T-helper 1 cell treated with Interleukin-12 subunit alpha and Interleukin-12 subunit beta and Interleukin-4 antibody, amounts not matched to agents 30 ng/mL and 1 ng/mL, for 36 hours (primary cell): ENCODE results near the gene POLA1. TPM values are rescaled to one million over a fixed set of nuclear protein-coding genes. Genes with fewer than 3 reads are reported as not detected.
"Not testable (repeated sequence)": the region's sequence is repeated elsewhere in the genome, so short reads cannot be mapped to it uniquely, and the experiment has no call there.

Experiments used
- intact Hi-C: fragments of 100-400 bp; cut with micrococcal nuclease; formaldehyde crosslinking; loops from one replicate; pipeline ENCODE4 v1.15.1; 2024
- total RNA-seq: library from RNA; stranded (reverse); gene quantifications from 2 replicates; pipeline ENCODE4 v1.2.3, GENCODE V29; 2022

Gene POLA1
- total RNA-seq, 1 donor from 2014 or later, result 28.2 TPM

DNA sequence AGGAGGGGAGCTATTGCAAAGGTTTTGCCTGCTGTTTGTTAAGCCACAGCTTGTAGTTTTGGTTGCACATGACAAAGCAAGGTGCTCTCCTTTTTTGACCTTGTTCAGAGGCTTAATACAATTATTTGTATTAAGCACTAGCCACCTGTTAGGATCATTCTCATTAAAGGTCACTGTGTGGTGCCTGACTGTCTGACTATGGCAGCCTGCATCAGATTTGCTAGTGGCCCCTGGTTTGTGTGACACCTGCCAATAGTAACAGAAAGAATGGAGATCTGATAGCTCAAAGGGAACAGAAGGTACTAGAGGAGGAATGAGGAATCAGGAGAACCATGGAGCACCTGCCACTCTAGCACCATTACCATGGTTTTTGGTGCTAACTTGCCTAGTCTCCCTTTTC, 102.5 kb downstream of the POLA1 start:
- intact Hi-C loops, result no loop called here

- intact Hi-C loops, result no loop called here
Measured at GRCh38 chrX:24799078-24799477, 105.4 kb downstream of the POLA1 start.

DNA sequence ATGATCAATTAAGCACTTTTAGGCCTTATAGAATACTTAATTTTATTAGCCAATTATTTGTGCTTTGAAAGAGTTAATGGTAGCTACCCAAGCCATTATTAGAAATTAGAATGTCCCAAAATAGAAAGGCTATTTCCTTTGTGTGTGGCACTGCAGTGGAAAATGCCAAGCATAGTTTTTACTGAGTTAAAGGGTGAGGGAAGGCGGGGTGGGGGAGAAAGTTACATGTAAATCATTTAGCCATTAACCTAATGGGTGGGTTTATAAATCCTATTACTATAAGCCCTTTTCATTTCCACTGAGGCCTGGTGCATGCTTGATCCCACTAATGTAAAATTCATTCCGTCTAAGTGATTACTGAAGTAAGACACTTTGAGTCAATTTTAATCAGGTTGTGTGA, 105.8 kb downstream of the POLA1 start:
- intact Hi-C loops, result no loop called here

DNA sequence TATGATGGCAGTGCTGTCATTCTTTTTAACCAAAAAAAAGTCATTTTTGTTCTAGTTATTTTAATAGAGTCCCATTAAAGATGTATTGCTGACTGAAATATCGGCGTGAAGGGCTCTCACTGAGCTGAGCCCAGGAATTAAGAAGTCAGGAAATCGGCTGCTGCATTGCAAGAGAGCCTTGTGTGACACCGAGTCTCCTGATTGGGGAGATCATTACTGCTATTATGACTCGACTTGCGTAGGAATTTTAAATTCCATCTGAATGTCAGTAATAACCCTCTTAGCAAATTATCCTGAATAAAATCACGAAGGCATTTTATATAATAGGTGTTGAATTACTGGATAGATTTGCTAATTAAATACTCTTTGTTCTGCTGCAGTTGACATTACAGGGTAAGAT, 111.5 kb downstream of the POLA1 start:
- intact Hi-C loops, result no loop called here

DNA sequence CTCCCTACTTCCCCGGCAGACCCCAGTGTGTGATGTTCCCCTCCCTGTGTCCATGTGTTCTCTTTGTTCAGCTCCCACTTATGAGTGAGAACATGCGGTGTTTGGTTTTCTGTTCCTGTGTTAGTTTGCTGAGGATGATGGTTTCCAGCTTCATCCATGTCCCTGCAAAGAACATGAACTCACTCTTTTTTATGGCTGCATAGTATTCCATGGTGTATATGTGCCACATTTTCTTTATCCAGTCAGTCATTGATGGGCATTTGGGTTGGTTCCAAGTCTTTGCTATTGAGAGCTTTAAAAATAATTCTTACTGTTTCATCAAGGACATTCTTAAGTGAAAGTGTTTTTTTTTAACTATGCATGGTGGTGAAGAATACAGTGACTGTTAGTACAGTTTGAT, 126.1 kb downstream of the POLA1 start:
- intact Hi-C loops, result not testable (repeated sequence)

- intact Hi-C loops, result no loop called here
Measured at GRCh38 chrX:24828147-24828546, 134.4 kb downstream of the POLA1 start.

DNA sequence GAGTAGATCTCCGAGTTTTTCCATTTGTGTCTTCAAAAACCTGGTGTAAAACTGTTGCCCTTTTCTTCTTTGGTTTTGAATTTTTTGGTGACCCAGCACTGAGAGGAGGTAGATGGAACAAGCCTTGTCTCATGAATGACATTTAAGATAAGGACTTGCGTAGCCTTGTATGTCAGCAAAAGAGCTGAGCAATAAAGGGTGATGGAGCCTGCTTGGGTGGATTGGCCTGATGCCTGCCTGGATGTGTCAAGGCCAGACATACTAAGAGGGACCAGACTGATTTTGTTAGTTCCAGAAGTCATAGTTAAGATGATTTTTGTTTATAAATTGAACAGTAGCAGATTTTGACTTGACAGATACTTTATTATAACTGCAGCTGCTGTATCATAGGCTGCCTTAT, 134.9 kb downstream of the POLA1 start:
- intact Hi-C loops, result no loop called here

- intact Hi-C loops, result no loop called here
Measured at GRCh38 chrX:24833695-24834094, 140.0 kb downstream of the POLA1 start.

- intact Hi-C loops, result loop anchor here (1.0 kb wide), 2 partner anchors 183 to 306 kb away; no protein-coding TSS in a partner anchor
Measured at GRCh38 chrX:24837966-24838365, 144.2 kb downstream of the POLA1 start.

DNA sequence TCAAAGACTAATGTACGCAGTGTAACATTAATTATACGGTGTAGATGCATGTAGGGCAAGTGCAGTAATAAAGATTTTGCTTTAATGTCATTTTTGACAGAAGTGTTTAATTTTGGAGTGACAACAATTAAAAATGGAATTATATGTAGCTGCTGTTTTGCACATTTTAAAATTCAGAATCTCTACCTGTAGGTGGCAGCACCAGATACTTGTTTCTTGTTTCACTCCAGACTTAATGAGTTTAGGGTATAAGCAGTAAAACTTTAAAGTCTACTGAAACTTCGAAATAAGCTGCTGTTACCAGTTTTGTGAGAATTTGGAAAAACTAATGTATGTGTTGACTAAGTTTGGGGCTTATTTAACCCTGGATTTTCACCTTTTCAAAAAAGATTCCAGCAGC, 144.9 kb downstream of the POLA1 start:
- intact Hi-C loops, result loop anchor here (1.0 kb wide), 2 partner anchors 183 to 306 kb away; no protein-coding TSS in a partner anchor

DNA sequence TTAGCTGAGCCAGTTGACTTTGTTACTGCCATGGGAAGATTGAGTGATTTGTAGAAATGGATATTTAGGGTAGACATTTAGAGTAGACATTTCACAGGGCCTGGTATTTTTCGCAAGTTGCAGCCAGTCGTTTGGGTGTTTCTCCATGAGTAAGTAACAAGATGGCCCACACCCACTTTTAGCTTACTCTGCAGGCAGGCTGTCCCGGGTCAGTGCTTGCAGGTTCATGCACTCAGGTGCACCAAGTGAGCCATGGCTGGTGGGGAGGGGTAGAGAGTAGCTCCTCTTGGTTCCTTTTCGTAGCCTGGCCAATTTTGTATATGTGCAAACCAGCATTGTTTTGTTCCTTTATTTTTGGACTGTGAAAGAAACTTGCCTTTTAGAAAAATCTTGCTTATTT, 145.6 kb downstream of the POLA1 start:
- intact Hi-C loops, result no loop called here

DNA sequence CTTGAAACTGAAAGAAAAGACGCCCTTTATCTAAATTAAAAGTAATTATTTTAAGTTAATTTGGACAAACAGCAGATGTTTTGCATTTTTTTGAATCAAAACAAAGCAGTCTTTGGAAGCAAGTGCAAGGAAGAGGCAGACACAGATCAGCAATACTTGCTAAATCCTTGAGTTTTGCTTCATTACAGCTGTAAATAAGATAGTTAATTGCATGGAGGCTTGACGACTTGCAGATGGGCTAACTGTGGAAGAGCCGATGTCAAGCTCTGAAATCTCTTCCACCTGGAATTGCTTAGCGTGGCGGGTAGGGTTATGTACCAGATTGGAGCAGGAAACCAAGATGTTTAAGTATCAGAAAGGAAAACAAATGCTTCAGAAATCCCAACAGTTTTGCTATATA, 148.8 kb downstream of the POLA1 start:
- intact Hi-C loops, result no loop called here

- intact Hi-C loops, result no loop called here
Measured at GRCh38 chrX:24846550-24847150, 152.9 kb downstream of the POLA1 start.

DNA sequence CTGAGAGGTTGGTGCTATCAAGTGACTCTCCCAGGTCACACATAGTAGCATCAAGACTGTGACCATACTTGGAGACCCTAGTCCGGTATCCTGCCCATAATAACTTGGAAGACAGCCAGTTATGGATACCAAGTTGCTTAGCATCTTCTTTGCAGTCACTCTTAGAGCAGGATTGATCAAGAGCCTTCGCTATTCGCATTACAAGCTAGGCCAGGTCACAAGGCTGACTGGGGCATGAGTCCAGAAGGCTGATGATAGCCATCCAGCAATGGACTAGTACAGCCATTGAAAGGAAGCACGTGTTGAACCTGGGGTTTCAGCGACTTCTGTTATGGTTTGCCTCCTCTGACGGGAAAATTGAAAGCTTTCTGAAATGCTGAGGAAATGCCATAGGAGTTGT, 157.6 kb downstream of the POLA1 start:
- intact Hi-C loops, result no loop called here

DNA sequence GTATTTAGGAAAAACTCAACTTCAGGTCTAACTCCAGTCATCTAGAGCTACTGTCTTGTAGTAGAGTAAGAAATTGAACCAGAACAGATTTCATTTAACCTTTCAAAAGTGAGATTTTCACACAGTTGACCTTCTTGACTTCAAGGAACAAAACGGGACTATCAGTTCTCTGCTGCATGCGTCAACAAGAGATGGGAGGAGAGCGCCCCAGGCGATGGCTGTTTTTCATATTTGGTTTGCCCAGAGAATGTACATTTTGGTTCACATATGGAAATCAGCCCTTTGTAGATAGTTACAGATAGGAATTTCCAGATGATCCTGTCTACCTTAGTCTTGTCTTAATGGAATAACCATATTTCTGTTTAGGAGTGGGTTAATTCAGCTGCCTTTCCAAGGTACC, 158.1 kb downstream of the POLA1 start:
- intact Hi-C loops, result no loop called here

DNA sequence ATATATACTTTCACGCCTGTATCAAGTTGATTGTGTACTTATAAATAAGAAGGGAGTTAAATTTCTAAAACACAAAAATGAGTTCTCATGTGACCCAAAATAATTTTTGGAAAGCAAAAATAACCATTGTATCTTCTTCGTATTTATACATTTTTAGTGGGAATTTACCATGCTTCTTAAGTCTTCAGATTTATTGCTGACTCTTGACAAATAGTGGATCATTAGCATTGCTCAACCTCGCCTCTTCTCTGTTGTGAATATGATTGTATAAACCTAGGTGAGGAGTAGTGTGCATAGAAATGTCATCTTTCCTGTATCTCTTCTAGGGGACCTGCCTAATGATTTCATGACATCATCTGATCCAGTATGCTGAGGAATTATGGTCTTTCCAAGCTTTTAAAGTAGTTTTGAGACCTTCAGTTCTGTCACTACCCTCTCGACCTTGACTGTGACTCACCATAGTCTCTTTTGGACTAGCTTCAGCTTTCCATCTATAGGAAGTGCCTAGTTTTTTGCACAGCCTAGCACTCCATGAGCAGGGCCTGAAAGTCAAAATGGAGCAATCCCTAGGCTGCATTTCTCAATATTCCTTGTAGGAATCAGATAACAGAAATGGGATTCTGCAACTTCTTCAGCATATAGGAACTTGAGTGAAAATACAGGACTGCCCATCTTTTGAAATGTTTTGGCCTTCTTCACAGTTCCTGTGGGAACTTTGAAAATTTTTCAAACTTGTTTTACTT, 164.5 kb downstream of the POLA1 start:
- intact Hi-C loops, result no loop called here

DNA sequence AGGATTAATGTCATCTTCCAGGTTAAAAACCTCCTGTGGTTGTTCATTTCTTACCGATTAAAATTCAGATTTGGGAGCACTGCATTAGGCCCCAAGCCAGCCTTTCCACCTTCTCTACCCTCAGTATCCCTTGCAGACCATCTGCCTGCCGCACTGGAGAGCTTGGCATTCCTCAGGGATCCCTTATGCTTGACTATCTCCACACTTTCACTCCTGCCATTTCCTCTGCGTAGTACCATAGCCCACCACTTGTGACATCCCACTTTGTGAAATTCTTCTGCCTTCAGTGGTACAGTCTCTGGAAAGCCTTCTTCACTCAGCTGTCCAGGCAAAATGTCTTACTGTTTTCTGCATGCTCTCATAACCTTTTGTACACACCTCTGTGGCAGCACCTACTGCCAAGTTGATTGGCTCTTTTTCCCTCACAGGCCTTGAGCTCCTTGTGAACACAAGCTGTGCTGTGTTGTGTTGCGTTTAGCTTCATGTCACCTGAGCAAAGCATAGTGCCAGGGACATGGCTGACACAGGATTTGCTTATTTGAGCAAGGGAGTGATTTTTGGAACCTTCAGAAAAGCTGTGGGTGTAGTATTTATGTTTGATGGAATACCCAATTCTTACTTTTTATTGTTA, 165.6 kb downstream of the POLA1 start:
- intact Hi-C loops, result no loop called here

DNA sequence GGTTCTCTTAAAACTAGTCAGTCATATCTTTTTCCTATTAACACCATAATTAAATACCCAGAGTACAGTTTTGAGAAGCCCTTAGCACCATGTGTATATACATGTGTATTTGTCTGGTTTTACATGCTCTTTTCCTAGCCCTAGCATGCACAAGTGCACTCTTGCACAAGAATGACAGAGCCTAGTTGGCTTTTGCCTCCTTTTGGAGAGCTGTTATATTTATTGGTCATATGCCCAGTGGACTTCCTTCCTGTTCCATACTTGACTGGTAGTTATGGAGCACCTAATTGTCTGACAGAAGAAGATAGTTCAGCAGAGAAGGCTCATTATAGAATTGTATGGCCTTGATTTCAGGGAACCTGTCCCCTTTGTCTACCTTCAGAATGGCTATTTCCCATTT, 166.4 kb downstream of the POLA1 start:
- intact Hi-C loops, result no loop called here

DNA sequence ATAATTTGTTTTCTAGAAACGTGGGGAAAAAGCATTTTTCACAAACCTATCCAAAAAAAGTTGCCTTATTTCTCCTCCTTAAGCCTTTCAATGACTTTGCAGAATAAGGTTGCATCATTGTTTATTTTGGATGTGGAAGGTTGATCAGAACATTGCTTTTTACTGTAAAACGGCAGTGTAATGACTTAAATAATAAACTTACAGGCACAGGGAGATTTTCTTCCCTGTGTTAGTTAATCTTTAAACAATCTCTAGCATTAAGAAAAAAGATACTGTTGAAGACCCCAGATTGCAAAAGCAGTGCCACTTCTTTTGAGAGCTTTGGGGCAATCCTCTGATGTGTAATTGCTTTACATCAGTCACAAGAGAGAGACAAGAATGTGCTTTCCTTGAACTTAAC, 168.6 kb downstream of the POLA1 start:
- intact Hi-C loops, result no loop called here

DNA sequence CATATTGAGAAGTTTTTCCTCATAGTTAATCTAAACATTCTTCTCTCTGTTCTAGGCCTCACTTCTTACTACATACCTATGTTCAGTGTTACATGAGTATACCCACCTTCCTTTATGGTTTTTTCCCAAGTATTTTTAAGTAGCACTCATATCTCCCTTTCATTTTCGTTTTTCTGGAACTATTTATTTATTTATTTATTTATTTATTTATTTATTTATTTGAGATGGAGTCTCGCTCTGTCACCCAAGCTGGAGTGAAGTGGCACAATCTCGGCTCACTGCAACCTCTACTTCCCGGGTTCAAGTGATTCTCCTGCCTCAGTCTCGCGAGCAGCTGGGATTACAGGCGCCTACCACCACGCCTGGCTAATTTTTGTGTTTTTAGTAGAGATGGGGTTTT, 170.1 kb downstream of the POLA1 start:
- intact Hi-C loops, result not testable (repeated sequence)

GRCh38 chrX:24870143-24870542, 176.4 kb downstream of the POLA1 start:
- intact Hi-C loops, result no loop called here

DNA sequence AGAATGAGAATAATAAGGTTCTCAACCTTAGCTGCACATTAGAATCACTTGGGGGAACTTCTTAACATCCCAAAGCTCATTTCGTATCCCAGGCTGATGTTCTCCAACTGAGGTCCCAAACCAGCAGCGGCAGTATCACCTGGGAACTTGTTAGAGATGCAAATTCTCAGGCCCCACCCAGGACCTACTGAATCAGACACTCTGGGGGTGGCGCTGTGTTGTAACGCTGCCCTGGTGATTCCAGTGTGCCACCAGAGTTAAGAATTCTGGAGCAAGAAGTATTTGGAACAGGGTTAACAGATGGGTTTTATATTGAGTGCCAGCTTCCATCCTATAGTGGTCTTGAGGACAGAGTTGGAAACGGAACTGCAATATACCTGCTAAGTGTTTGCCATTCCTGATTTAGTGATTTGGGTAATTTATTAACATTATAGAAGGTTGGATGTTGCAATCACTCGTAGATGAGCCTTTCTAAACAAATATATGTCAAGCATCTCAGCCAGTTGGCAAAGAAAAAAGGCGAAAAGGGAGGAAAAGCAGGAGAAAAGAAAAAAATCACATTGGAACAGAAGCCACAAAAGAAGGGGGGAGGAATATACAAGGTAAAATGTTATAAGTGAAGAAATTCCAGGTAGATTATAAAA, 181.0 kb downstream of the POLA1 start:
- intact Hi-C loops, result no loop called here
